BLaER1 (cell line): ENCODE measurements around the gene SCO1.
A peak's percentile ranks its signal among the peaks of the same experiment; 100 is the strongest.
"Not testable (repeated sequence)": the region's sequence is repeated elsewhere in the genome, so short reads cannot be mapped to it uniquely, and the experiment has no call there.

Experiments
- H3K27ac ChIP-seq: shearing (Covaris generic); formaldehyde crosslinking; 2 replicates; pipeline ENCODE4 v1.8.1; 2022
- H3K27me3 ChIP-seq: shearing (Covaris generic); formaldehyde crosslinking; 2 replicates; pipeline ENCODE4 v1.8.1; 2022
- H3K36me3 ChIP-seq: shearing (Covaris generic); formaldehyde crosslinking; 2 replicates; pipeline ENCODE4 v1.8.1; 2022
- H3K4me1 ChIP-seq: shearing (Covaris generic); formaldehyde crosslinking; 2 replicates; pipeline ENCODE4 v1.8.1; 2022
- H3K4me2 ChIP-seq: shearing (Covaris generic); formaldehyde crosslinking; 2 replicates; pipeline ENCODE4 v1.8.1; 2022
- H3K4me3 ChIP-seq: shearing (Covaris generic); formaldehyde crosslinking; 2 replicates; pipeline ENCODE4 v1.8.1; 2022
- H3K9ac ChIP-seq: shearing (Covaris generic); formaldehyde crosslinking; 2 replicates; pipeline ENCODE4 v1.8.1; 2022
- H3K9me3 ChIP-seq: shearing (Covaris generic); formaldehyde crosslinking; 2 replicates; pipeline ENCODE4 v1.8.1; 2022
- H4K20me1 ChIP-seq: shearing (Covaris generic); formaldehyde crosslinking; 2 replicates; pipeline ENCODE4 v1.8.1; 2022
- Cebpa-rat ChIP-seq: shearing (Covaris generic); IDR thresholded peaks from 2 replicates; pipeline ENCODE4 v1.8.1; 2022

The SCO1 gene

GRCh38 chr17:10737168-10737622 is 39.9 kb upstream of the SCO1 start:
- Histone ChIP-seq H3K9ac (no peak overlapping the region), H3K27me3 (no peaks in the 10 kb centered on the region), H3K27ac (no peak overlapping the region), H3K4me3 (no peak overlapping the region), H3K4me1 (peaks cover 18% of the 10 kb centered on the region), H4K20me1 (no peaks in the 10 kb centered on the region), H3K9me3 (no peaks in the 10 kb centered on the region), H3K4me2 (peak overlapping the region; percentile 41), H3K36me3 (no peaks in the 10 kb centered on the region)
- no peak for TF ChIP-seq Cebpa-rat

GRCh38 chr17:10735821-10736220 is 38.5 kb upstream of the SCO1 start:
- Histone ChIP-seq H3K9ac (no peak overlapping the region), H3K27me3 (no peaks in the 10 kb centered on the region), H3K4me1 (peaks cover 25% of the 10 kb centered on the region), H3K4me3 (no peak overlapping the region), H3K27ac (no peak overlapping the region), H3K9me3 (no peaks in the 10 kb centered on the region), H4K20me1 (no peaks in the 10 kb centered on the region), H3K4me2 (no peak overlapping the region), H3K36me3 (no peaks in the 10 kb centered on the region)
- TF ChIP-seq Cebpa-rat = no peak

GRCh38 chr17:10735251-10735650 is 37.9 kb upstream of the SCO1 start:
- Histone ChIP-seq H3K4me3 (no peak overlapping the region), H3K27me3 (no peaks in the 10 kb centered on the region), H3K36me3 (no peaks in the 10 kb centered on the region), H3K9me3 (no peaks in the 10 kb centered on the region), H3K9ac (no peak overlapping the region), H3K27ac (no peak overlapping the region), H3K4me2 (no peak overlapping the region), H3K4me1 (peaks cover 29% of the 10 kb centered on the region), H4K20me1 (no peaks in the 10 kb centered on the region)
- TF ChIP-seq Cebpa-rat = no peak

- no peaks in the 10 kb centered on the region for H3K36me3 ChIP-seq
- no peaks in the 10 kb centered on the region for H4K20me1 ChIP-seq
- H3K27ac ChIP-seq = no peak overlapping the region
- H3K9ac ChIP-seq = no peak overlapping the region
- H3K4me1 ChIP-seq = peaks cover 35% of the 10 kb centered on the region
- H3K9me3 ChIP-seq = no peaks in the 10 kb centered on the region
- H3K27me3 ChIP-seq = no peaks in the 10 kb centered on the region
- H3K4me3 ChIP-seq = no peak overlapping the region
- TF ChIP-seq Cebpa-rat = no peak
- H3K4me2 ChIP-seq = no peak overlapping the region
These were observed 36.3 kb upstream of the SCO1 start for GRCh38 chr17:10733666-10734065.

- H3K27ac ChIP-seq, H3K36me3 ChIP-seq, H3K4me2 ChIP-seq, H3K9me3 ChIP-seq, H3K4me3 ChIP-seq, H3K9ac ChIP-seq, H3K27me3 ChIP-seq, H4K20me1 ChIP-seq: not testable (repeated sequence)
- H3K4me1 ChIP-seq = peaks cover 21% of the 10 kb centered on the region
These were observed 34.8 kb upstream of the SCO1 start for GRCh38 chr17:10732121-10732520.

GRCh38 chr17:10731408-10731879 is 34.1 kb upstream of the SCO1 start:
- Histone ChIP-seq H3K36me3 (no peaks in the 10 kb centered on the region), H3K9me3 (no peaks in the 10 kb centered on the region), H3K9ac (no peak overlapping the region), H3K27ac (no peak overlapping the region), H3K27me3 (no peaks in the 10 kb centered on the region), H3K4me3 (no peak overlapping the region), H4K20me1 (no peaks in the 10 kb centered on the region), H3K4me2 (peak overlapping the region; percentile 89), H3K4me1 (peaks cover 17% of the 10 kb centered on the region)
- no peak for TF ChIP-seq Cebpa-rat

- Histone ChIP-seq H3K27ac (peak overlapping the region; percentile 89), H3K4me2 (peak overlapping the region; percentile 89), H3K4me3 (peak overlapping the region; percentile 79), H3K9ac (peak overlapping the region; percentile 87), H3K4me1 (peaks cover 17% of the 10 kb centered on the region)
- not testable (repeated sequence) for H3K9me3 ChIP-seq, H4K20me1 ChIP-seq, H3K36me3 ChIP-seq, H3K27me3 ChIP-seq
These were observed 32.9 kb upstream of the SCO1 start for GRCh38 chr17:10730247-10730646.

GRCh38 chr17:10729334-10730193 is 32.2 kb upstream of the SCO1 start, which contains the start of gene TMEM220:
Gene TMEM220, minus strand, starts transcription at chr17:10730023. Its CDS starts 172 bp downstream, at chr17:10729851.
- TF ChIP-seq Cebpa-rat = no peak
- Histone ChIP-seq H4K20me1 (no peaks in the 10 kb centered on the region), H3K27me3 (no peaks in the 10 kb centered on the region), H3K27ac (peak within 1 kb of the TSS; percentile 89), H3K4me1 (peaks cover 17% of the 10 kb centered on the region), H3K4me2 (peak within 1 kb of the TSS; percentile 89), H3K9me3 (no peaks in the 10 kb centered on the region), H3K36me3 (peaks cover 10% of the 10 kb centered on the region), H3K4me3 (peak within 1 kb of the TSS; percentile 79), H3K9ac (peak within 1 kb of the TSS; percentile 87)

- Histone ChIP-seq H3K9ac (no peak overlapping the region), H3K4me3 (no peak overlapping the region), H4K20me1 (no peaks in the 10 kb centered on the region), H3K4me1 (peaks cover 17% of the 10 kb centered on the region), H3K27me3 (no peaks in the 10 kb centered on the region), H3K9me3 (no peaks in the 10 kb centered on the region), H3K4me2 (peak overlapping the region; percentile 89; the same call in 1 of the 2 replicates), H3K27ac (no peak overlapping the region), H3K36me3 (peaks cover 16% of the 10 kb centered on the region)
- no peak for TF ChIP-seq Cebpa-rat
These were observed 31.1 kb upstream of the SCO1 start for GRCh38 chr17:10728331-10728892.

GRCh38 chr17:10727192-10727591 is 29.9 kb upstream of the SCO1 start:
- Histone ChIP-seq H3K4me2 (no peak overlapping the region), H3K27me3 (no peaks in the 10 kb centered on the region), H3K9me3 (no peaks in the 10 kb centered on the region), H3K4me1 (peaks cover 17% of the 10 kb centered on the region), H3K36me3 (peaks cover 24% of the 10 kb centered on the region), H3K4me3 (no peak overlapping the region), H4K20me1 (no peaks in the 10 kb centered on the region), H3K27ac (no peak overlapping the region), H3K9ac (no peak overlapping the region)
- TF ChIP-seq Cebpa-rat = no peak
